ENCODE data around the gene GRIA4.

Gene GRIA4

GRCh38 chr11:105881027-105881426, 271.2 kb downstream of the GRIA4 start:
- H3K4me3 ChIP-seq (ENCODE audit: low read depth, low read length): no peak overlapping the region
- no peak for TF ChIP-seq CTCF (IDR thresholded peaks at IDR 0.05; ENCODE audit: borderline replicate concordance, insufficient read depth, low read depth, low read length)

GRCh38 chr11:105884436-105884835, 274.6 kb downstream of the GRIA4 start:
- TF ChIP-seq CTCF (IDR thresholded peaks at IDR 0.05; ENCODE audit: borderline replicate concordance, insufficient read depth, low read depth, low read length): no peak

GRCh38 chr11:105891685-105892084, 281.8 kb downstream of the GRIA4 start:
- no peak overlapping the region for H3K4me3 ChIP-seq (ENCODE audit: low read depth, low read length)
- TF ChIP-seq CTCF (IDR thresholded peaks at IDR 0.05; ENCODE audit: borderline replicate concordance, insufficient read depth, low read depth, low read length): no peak

More at GRCh38 chr11:105884436-105884835, 274.6 kb downstream of the GRIA4 start:
- H3K4me3 ChIP-seq (ENCODE audit: low read depth, low read length): no peak overlapping the region

GRCh38 chr11:105897161-105897560, 287.3 kb downstream of the GRIA4 start:
- TF ChIP-seq CTCF (IDR thresholded peaks at IDR 0.05; ENCODE audit: borderline replicate concordance, insufficient read depth, low read depth, low read length): no peak
- H3K4me3 ChIP-seq (ENCODE audit: low read depth, low read length): no peak overlapping the region

GRCh38 chr11:105899772-105900171, 289.9 kb downstream of the GRIA4 start:
- no peak overlapping the region for H3K4me3 ChIP-seq (ENCODE audit: low read depth, low read length)
- no peak for TF ChIP-seq CTCF (IDR thresholded peaks at IDR 0.05; ENCODE audit: borderline replicate concordance, insufficient read depth, low read depth, low read length)

GRCh38 chr11:105900515-105901035, 290.7 kb downstream of the GRIA4 start:
- TF ChIP-seq CTCF (IDR thresholded peaks at IDR 0.05; ENCODE audit: borderline replicate concordance, insufficient read depth, low read depth, low read length): no peak

DNA sequence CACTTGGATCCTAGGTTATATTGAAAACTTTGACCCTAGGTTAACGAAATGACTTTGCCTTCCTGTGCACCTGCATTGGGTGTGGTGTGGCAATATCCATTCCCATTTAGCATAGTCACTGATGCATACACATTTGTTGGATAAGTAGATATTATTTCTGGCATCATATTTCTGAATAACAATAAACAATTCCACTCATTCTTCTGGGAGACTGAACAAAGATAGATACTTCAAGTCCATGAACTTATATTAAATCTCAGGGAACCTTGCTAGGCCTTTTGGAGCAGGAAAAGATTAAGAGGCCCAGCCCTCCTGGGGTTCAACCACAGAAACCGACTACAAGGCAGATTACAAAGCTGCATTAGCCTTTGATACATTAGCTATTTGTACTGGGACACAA, 293.2 kb downstream of the GRIA4 start:
- no peak for TF ChIP-seq CTCF (IDR thresholded peaks at IDR 0.05; ENCODE audit: borderline replicate concordance, insufficient read depth, low read depth, low read length)
- no peak overlapping the region for H3K4me3 ChIP-seq (ENCODE audit: low read depth, low read length)

More at GRCh38 chr11:105900515-105901035, 290.7 kb downstream of the GRIA4 start:
- no peak overlapping the region for H3K4me3 ChIP-seq (ENCODE audit: low read depth, low read length)
